Measurements from ENCODE around the gene TEX13C. TPM values are rescaled to one million over a fixed set of nuclear protein-coding genes. Genes with fewer than 3 reads are reported as not detected.

Gene TEX13C
- total RNA-seq = not detected in 2 replicates

DNA sequence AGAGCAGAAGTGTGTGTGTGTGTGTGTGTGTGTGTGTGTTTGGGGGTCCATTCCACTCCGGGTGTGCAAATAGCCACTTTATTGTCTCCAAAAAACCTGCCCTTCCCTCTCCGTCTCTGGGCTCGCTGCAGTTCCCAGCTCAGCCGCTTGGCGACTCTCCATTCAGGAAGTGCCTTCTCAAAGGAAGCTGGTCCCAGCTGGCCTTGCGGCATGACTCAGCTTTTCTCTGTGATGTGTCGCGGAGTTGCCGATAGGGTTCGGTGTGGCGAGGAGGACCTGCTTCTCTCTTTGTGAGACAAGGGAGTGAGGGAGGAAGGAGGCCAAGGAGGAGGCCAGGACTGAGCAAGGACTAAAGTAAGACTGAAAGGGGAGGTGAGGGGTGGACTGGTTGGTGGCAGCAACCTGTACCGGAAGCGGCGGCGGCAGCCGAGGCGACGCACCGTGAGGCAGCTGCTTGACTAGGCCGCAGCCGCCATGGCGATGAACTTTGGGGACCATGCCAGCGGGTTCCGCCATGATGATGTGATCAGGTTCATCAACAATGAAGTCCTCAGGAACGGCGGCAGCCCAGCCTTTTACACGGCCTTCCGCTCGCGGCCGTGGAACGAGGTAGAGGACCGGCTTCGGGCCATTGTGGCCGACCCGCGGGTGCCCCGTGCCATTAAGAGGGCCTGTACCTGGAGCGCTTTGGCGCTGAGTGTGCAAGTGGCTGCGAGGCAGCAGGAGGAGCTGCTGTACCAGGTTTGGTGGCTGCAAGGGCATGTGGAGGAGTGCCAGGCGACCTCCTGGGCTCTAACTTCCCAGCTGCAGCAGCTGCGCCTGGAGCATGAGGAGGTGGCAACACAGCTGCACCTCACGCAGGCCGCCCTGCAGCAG is at the start of gene TEX13C:
Gene TEX13C (plus strand): TSS at position 226 of the 876 bp plus-strand sequence. CDS start 249 bp downstream, at position 475.

